CD4-positive, alpha-beta T cell treated with Interleukin-6 at 100 ng/mL for 8 hours (primary cell): ENCODE results near the gene ASTN2.

ENCODE experiments used
- DNase-seq: peaks from one replicate; pipeline ENCODE4 v3.0.0-alpha.2; 2020; ENCODE audit warnings: mixed read lengths, low spot score

The ASTN2 gene

GRCh38 chr9:116627433-116627832 is 787.4 kb downstream of the ASTN2 start:
- DNase-seq: no peak

GRCh38 chr9:116626762-116627161 is 788.1 kb downstream of the ASTN2 start:
- no peak for DNase-seq

- DNase-seq: no peak
Observed at GRCh38 chr9:116623715-116624114, 791.1 kb downstream of the ASTN2 start.

GRCh38 chr9:116617389-116617788 is 797.5 kb downstream of the ASTN2 start:
- no peak for DNase-seq

- DNase-seq: no peak
Observed at GRCh38 chr9:116616304-116616914, 798.4 kb downstream of the ASTN2 start.

- DNase-seq: no peak
Observed at GRCh38 chr9:116608064-116608463, 806.8 kb downstream of the ASTN2 start.

- no peak for DNase-seq
Observed at GRCh38 chr9:116605904-116606341, 808.9 kb downstream of the ASTN2 start.

GRCh38 chr9:116605060-116605459 is 809.8 kb downstream of the ASTN2 start:
- DNase-seq: no peak

GRCh38 chr9:116604251-116604650 is 810.6 kb downstream of the ASTN2 start:
- no peak for DNase-seq

GRCh38 chr9:116599342-116599884 is 815.4 kb downstream of the ASTN2 start:
- no peak for DNase-seq

GRCh38 chr9:116596646-116597045 is 818.2 kb downstream of the ASTN2 start:
- no peak for DNase-seq

GRCh38 chr9:116594547-116594946 is 820.3 kb downstream of the ASTN2 start:
- DNase-seq: no peak

GRCh38 chr9:116592970-116593369 is 821.9 kb downstream of the ASTN2 start:
- DNase-seq: no peak

- no peak for DNase-seq
Observed at GRCh38 chr9:116589392-116590354, 825.2 kb downstream of the ASTN2 start.

GRCh38 chr9:116587919-116588318 is 826.9 kb downstream of the ASTN2 start:
- DNase-seq: no peak

- DNase-seq: no peak
Observed at GRCh38 chr9:116585896-116586295, 829.0 kb downstream of the ASTN2 start.

GRCh38 chr9:116585204-116585603 is 829.7 kb downstream of the ASTN2 start:
- no peak for DNase-seq

- no peak for DNase-seq
Observed at GRCh38 chr9:116580853-116581252, 834.0 kb downstream of the ASTN2 start.

- no peak for DNase-seq
Observed at GRCh38 chr9:116576386-116576785, 838.5 kb downstream of the ASTN2 start.

GRCh38 chr9:116574027-116574679 is 840.7 kb downstream of the ASTN2 start:
- DNase-seq: no peak

GRCh38 chr9:116572095-116572748 is 842.6 kb downstream of the ASTN2 start:
- no peak for DNase-seq

GRCh38 chr9:116569111-116569510 is 845.7 kb downstream of the ASTN2 start:
- no peak for DNase-seq
